NAMALWA (cell line): ENCODE measurements around the gene DSP.

ENCODE experiments used
- DNase-seq: peaks from one replicate; pipeline ENCODE4 v3.0.0-alpha.2; 2015; ENCODE audit warnings: low spot score

The DSP gene

GRCh38 chr6:7538484-7538883 is 3.0 kb upstream of the DSP start:
- no peak for DNase-seq

GRCh38 chr6:7540595-7540994 is 876 bp upstream of the DSP start:
- DNase-seq: no peak

- peak; percentile 22 for DNase-seq
Observed at GRCh38 chr6:7542065-7542873, 798 bp downstream of the DSP start.

- DNase-seq: no peak
Observed at GRCh38 chr6:7542874-7543624, 1.6 kb downstream of the DSP start.

GRCh38 chr6:7543789-7544424 is 2.4 kb downstream of the DSP start:
- no peak for DNase-seq

GRCh38 chr6:7544597-7544996 is 3.1 kb downstream of the DSP start:
- DNase-seq: no peak

GRCh38 chr6:7545316-7546019 is 4.0 kb downstream of the DSP start:
- no peak for DNase-seq

GRCh38 chr6:7546020-7546369 is 4.5 kb downstream of the DSP start:
- DNase-seq: no peak

- DNase-seq: no peak
Observed at GRCh38 chr6:7546383-7546782, 4.9 kb downstream of the DSP start.

GRCh38 chr6:7546896-7547295 is 5.4 kb downstream of the DSP start:
- DNase-seq: no peak

- DNase-seq: no peak
Observed at GRCh38 chr6:7547315-7547714, 5.8 kb downstream of the DSP start.

- DNase-seq: no peak
Observed at GRCh38 chr6:7550433-7550801, 8.9 kb downstream of the DSP start.

GRCh38 chr6:7554533-7555275 is 13.2 kb downstream of the DSP start:
- no peak for DNase-seq

GRCh38 chr6:7555671-7556070 is 14.2 kb downstream of the DSP start:
- no peak for DNase-seq

GRCh38 chr6:7556394-7557106 is 15.1 kb downstream of the DSP start:
- no peak for DNase-seq

GRCh38 chr6:7557652-7558051 is 16.2 kb downstream of the DSP start:
- DNase-seq: no peak

GRCh38 chr6:7558781-7559180 is 17.3 kb downstream of the DSP start:
- no peak for DNase-seq

GRCh38 chr6:7559196-7559595 is 17.7 kb downstream of the DSP start:
- no peak for DNase-seq

GRCh38 chr6:7559651-7560385 is 18.3 kb downstream of the DSP start:
- DNase-seq: no peak

- DNase-seq: no peak
Observed at GRCh38 chr6:7561153-7561964, 19.9 kb downstream of the DSP start.
